GM18858 (cell line): ENCODE results near the gene ATP2A2.
"Not testable (repeated sequence)": the region's sequence is repeated elsewhere in the genome, so short reads cannot be mapped to it uniquely, and the experiment has no call there.

ENCODE experiments used
- ATAC-seq: cut with Tn5 transposase; IDR thresholded peaks from one replicate; pipeline ENCODE4 v1.9.1; 2021; ENCODE audit not compliant: unreplicated experiment

ATP2A2 gene

DNA sequence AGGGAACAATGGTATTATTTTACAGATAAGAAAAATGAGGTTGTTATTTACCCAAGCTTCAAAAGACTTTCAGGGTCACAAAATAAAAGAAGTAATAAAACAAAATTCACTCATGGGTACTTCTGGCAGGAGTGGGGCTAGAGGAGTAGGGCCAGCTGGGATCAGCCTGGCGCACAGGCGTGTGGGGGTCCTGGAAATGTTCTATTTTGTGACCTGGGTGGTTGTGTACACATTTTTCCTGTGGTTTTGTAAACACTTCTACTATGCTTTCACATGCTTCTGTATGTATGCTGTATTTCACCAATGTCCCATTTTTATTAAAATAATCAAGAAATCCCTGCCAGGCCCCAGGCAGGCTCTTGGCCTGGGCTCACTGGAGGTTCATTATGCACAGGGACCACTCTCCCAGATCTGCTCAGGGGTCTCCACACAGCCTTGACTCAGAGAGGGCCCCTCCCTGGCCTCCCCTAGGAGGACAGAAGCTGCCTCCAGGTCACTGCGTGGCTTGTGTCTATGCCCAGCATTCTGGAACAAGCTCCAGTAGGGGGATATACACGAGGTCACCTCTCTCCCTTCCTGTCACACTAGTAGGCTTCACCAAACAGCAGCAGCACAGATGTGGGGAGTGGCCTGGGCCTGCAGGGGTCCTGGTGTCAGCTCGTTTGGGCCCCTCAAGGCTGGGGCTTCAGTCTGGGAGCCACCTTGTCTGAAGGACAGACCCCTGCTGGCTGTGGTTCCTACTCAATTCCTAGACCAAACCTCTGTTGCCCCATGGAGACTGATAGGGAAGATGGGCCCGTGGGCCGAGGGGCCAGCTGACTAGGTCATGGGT is 84.7 kb downstream of the ATP2A2 start:
- no peak for ATAC-seq

- no peak for ATAC-seq
These were observed 85.5 kb downstream of the ATP2A2 start for GRCh38 chr12:110366321-110367142.

GRCh38 chr12:110367181-110367864 is 86.3 kb downstream of the ATP2A2 start:
- no peak for ATAC-seq

- ATAC-seq: no peak
These were observed 88.9 kb downstream of the ATP2A2 start for GRCh38 chr12:110369992-110370391.

DNA sequence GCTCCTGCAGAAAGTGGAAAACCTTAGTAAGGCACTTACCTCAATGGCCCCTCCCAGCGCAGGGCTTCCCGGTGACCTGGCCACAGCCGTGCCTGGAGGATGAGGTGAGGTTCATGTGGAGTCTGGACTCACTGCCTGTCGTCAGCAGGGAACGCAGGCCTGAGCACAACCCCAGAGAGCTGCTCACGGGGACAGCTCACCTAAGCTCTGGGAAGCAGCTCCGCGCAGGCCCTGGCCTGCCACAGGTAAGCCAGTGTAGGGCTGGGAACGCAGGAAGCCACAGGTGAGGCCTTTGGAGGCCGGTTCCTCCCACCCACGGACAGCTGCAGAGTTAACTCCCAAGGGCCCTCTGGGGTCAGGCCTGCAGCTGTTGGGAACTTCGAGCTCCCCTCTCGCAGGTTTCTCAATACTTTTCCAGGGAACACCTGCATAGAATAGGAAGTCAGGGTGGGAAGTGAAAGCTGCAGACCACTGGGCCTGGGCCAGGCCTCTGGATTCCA is 89.7 kb downstream of the ATP2A2 start:
- no peak for ATAC-seq

DNA sequence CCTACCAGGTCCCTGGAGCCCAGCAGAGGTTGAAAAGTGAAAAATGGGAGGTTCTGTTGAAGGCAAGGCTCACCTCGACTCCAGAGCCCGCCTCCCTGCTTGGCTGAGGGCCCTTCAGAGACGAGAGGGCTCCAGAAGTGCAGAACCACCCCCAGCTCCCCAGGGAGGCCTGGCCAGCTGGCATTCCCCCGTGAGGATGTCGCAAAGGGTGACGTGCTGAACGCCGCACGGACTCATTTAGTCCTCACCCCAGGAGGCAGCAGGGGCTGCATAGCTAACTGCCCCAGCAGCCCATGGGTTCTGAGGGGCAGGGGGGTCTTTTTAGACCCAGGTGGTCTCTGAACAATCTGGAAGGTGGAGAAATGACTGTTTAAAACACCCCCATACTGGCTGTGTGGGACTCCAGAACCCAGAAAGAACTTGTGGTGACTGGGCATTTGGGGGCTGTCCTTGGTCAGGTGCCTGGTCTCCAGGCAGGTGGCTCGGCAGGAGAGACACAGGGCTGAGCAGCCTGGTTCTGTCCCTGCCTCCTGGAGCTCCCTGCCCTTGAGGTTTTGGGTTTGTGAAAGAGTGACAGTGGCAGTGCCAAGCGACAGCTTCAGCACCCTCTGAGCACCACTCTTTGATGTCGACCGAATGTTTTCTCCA is 90.5 kb downstream of the ATP2A2 start:
- no peak for ATAC-seq

DNA sequence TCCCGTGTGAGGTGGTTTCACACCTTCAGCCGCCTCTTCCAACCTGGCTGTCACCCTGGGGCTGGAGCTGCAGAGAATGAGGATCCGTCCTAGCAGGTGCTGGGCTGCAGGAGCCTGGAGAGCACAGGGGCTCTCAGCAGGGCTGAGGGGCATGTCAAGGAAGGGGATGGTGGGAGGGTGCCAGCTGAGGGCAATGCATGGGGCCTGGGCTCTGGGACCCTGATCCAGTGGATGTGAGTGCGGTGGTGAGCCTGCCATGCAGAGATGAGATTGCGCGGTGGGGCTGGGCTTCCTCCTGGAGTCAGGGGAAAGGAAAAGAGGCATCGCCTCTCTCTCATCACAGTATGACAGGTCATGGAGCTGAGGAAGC is 91.0 kb downstream of the ATP2A2 start:
- ATAC-seq: no peak

DNA sequence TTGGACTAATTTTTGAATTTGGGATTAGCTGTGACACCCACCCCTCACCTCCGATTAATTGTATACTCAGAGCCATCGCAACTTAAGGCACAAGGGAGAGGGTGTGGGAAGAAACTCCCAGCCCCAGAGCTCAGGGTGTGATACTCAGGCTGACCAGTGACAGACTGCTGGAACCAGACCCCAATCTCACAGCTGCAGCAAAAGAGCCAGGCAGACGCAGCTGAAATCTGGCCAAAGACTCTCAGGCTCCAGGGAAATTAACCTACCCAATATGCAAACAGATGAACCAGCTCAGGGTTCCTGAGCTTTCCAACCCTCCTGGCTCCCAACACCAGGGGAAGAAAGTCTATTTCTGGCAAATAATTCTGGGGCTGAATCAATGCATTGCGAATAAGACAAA is 92.0 kb downstream of the ATP2A2 start:
- no peak for ATAC-seq

- ATAC-seq: no peak
These were observed 92.4 kb downstream of the ATP2A2 start for GRCh38 chr12:110373425-110373824.

GRCh38 chr12:110373962-110374611 is 93.0 kb downstream of the ATP2A2 start:
- no peak for ATAC-seq

- not testable (repeated sequence) for ATAC-seq
These were observed 97.2 kb downstream of the ATP2A2 start for GRCh38 chr12:110378131-110378790.

- no peak for ATAC-seq
These were observed 98.2 kb downstream of the ATP2A2 start for GRCh38 chr12:110379197-110379596.

GRCh38 chr12:110379631-110380030 is 98.6 kb downstream of the ATP2A2 start:
- ATAC-seq: no peak

GRCh38 chr12:110382683-110383082 is 101.6 kb downstream of the ATP2A2 start:
- ATAC-seq: no peak
